Heart left ventricle (tissue), 16 donors: ENCODE results near the gene ENTPD1. TPM values are rescaled to one million over a fixed set of nuclear protein-coding genes. Genes with fewer than 3 reads are reported as not detected.
"Not testable (repeated sequence)": the region's sequence is repeated elsewhere in the genome, so short reads cannot be mapped to it uniquely, and the experiment has no call there.

ENCODE experiments used
- ATAC-seq, 4 donors: fragments of 200-7000 bp; cut with Tn5 transposase; one replicate each; pipeline ENCODE4 v1.9.1; 2020 to 2022; ENCODE audit warnings: moderate library complexity in 4 of 4, mild to moderate bottlenecking in 3 of 4, moderate number of reproducible peaks in 1 of 4
- DNase-seq, 5 donors: peaks; one replicate each; pipeline ENCODE4 v3.0.0-alpha.2; 2020
- H3K27ac ChIP-seq, 12 donors: fragments of 200-600 bp; sonication (generic) in 4 of 12; one replicate each; pipeline versions ENCODE4 v1.5.0 to v1.8.0; 2016 to 2022; ENCODE audit warnings: mild to moderate bottlenecking in 2 of 12
- H3K27me3 ChIP-seq, 9 donors: fragments of 200-600 bp; sonication (generic) in 2 of 9; one replicate each; pipeline versions ENCODE4 v1.5.1 to v1.8.0; 2016 to 2022; ENCODE audit warnings: mild to moderate bottlenecking in 3 of 9
- H3K36me3 ChIP-seq, 9 donors: fragments of 200-600 bp; sonication (generic) in 2 of 9; one replicate each; pipeline versions ENCODE4 v1.5.0 to v1.8.0; 2018 to 2022; ENCODE audit warnings: mild to moderate bottlenecking in 2 of 9
- H3K4me1 ChIP-seq, 12 donors: fragments of 200-600 bp; sonication (generic) in 4 of 12; one replicate each; pipeline versions ENCODE4 v1.5.0 to v1.8.0; 2016 to 2022; ENCODE audit warnings: mild to moderate bottlenecking in 3 of 12
- H3K4me3 ChIP-seq, 12 donors: fragments of 200-600 bp; sonication (generic) in 4 of 12; one replicate each; pipeline versions ENCODE4 v1.5.0 to v1.8.0; 2017 to 2022; ENCODE audit warnings: mild to moderate bottlenecking in 9 of 12, moderate library complexity in 4 of 12
- H3K9me3 ChIP-seq, 12 donors: fragments of 200-600 bp; sonication (generic) in 4 of 12; one replicate each; pipeline versions ENCODE4 v1.5.0 to v1.8.0; 2016 to 2022; ENCODE audit warnings: mild to moderate bottlenecking in 1 of 12
- CTCF ChIP-seq, 12 donors: fragments of 200-600 bp; sonication (generic) in 4 of 12; IDR thresholded peaks; one replicate each; pipeline versions ENCODE4 v1.5.0 to v1.8.0; 2018 to 2022; ENCODE audit warnings: antibody characterized with exemption in 12 of 12, mild to moderate bottlenecking in 5 of 12
- POLR2A ChIP-seq, 2 donors: fragments of 450-650 bp; IDR thresholded peaks; one replicate each; pipeline ENCODE4 v1.6.1; 2017; ENCODE audit warnings: antibody characterized with exemption in 2 of 2, mild to moderate bottlenecking in 2 of 2, moderate library complexity in 2 of 2
- WGBS, 4 donors: extraction: QIAGEN DNeasy Blood & Tissue Kit in 2 of 4; methylation state at CpG; one replicate each; pipeline versions ENCODE4 v1.1.5 to v1.1.7; 2013 to 2018; 5-methylcytosine and 5-hydroxymethylcytosine counted together
- intact Hi-C, 10 donors: fragments of 100-400 bp; cut with DNase I; formaldehyde crosslinking; loops; one replicate each; pipeline versions ENCODE4 v1.11.1 to v1.14.2; 2022
- polyA plus RNA-seq, 2 donors: library from polyadenylated mRNA; stranded (reverse); fragments of 200-250 nt; gene quantifications; one replicate each; pipeline ENCODE4 v1.2.3, GENCODE V29; 2013
- total RNA-seq, 9 donors: library from RNA; depleted of rRNA in 2 of 9; stranded (reverse); fragments of >200 nt in 2 of 9; fragmentation: NEBNext Ultra II Directional in 3 of 9; extraction: Animal tissue kit (Norgen Biotek cat#: 25700) in 3 of 9; gene quantifications; one replicate each; pipeline versions ENCODE4 v1.1.0 to v1.2.4, GENCODE V29; 2016 to 2023
- donor health status: ischemic (EF 13 %, LVEDD 7.1; RV severe dilation, severe dysfunction).
- donor health status: healthy with polysubstance abuse.
- donor health status: DM: no; HTN: yes; CAD: no.
- donor health status: DM: no; HTN: no; CAD: no.
- donor health status: ischemic (EF 25% LVEDD 6.9; RV normal size, moderate dysfunction).
- donor health status: ischemic (EF 25% LVEDD 5.7; RV mildly dilated, moderate dysfunction).
- donor health status: healthy.
- donor health status: DM: yes; HTN: yes; CAD: no.
- donor health status: ischemic (EF 35%, LVEDD 5.7; RV mildly dilated, moderate dysfunction).
- donor health status: nonischemic (EF 11% LVEDD 7.7; RV severe dilation, severe dysfunction).
- donor health status: DM: yes; HTN: yes; CAD: no.
- donor health status: PGD.
- donor health status: ischemic (EF 29% LVEDD 5.4; RV normal size, mild dysfunction).
- donor health status: nonischemic (EF 23%, LVEDD 6.1; RV moderate dilation, normal function).

ENTPD1 gene
- total and polyA plus RNA-seq, 11 donors = 3.3 to 23.2 (median 7.6) TPM

- Histone ChIP-seq H3K9me3 (peaks cover 0 to 26% (median 9%) of the 10 kb centered on the region in 12 donors), H3K27me3 (no peaks in the 10 kb centered on the region), H3K4me1 (peaks cover 0 to 29% (median 0%) of the 10 kb centered on the region in 12 donors), H3K36me3 (no peaks in the 10 kb centered on the region), H3K27ac (peak overlapping the region; percentile 1 to 87 (median 63)), H3K4me3 (no peak overlapping the region)
- intact Hi-C loops = no loop called here
- no peak for TF ChIP-seq CTCF (IDR thresholded peaks at IDR 0.05)
- no peak for TF ChIP-seq POLR2A (IDR thresholded peaks at IDR 0.05)
- WGBS, 4 donors = 44 to 58% (median 52%) methylated on average over 3 of the region's 3 CpGs
- no peak for DNase-seq
- ATAC-seq = peak; percentile 42 to 74 (median 66)
Measured at GRCh38 chr10:95729323-95730055, 26.5 kb upstream of the ENTPD1 start.

- no peak for DNase-seq
- ATAC-seq = no peak
- Histone ChIP-seq H3K4me1 (peaks cover 0 to 29% (median 0%) of the 10 kb centered on the region in 12 donors), H3K27ac (peak overlapping the region; percentile 1 to 87 (median 63)), H3K4me3 (no peak overlapping the region), H3K36me3 (no peaks in the 10 kb centered on the region), H3K27me3 (no peaks in the 10 kb centered on the region), H3K9me3 (peaks cover 0 to 23% (median 9%) of the 10 kb centered on the region in 12 donors)
- TF ChIP-seq POLR2A (IDR thresholded peaks at IDR 0.05) (no peak), CTCF (IDR thresholded peaks at IDR 0.05) (no peak)
- intact Hi-C loops = no loop called here
- 87 to 93% (median 91%) methylated on average over 1 of the region's 1 CpG for WGBS, 4 donors
Measured at GRCh38 chr10:95730233-95730632, 25.7 kb upstream of the ENTPD1 start.

- ATAC-seq, DNase-seq, intact Hi-C loops, H3K36me3 ChIP-seq, H3K27ac ChIP-seq, H3K4me3 ChIP-seq, H3K27me3 ChIP-seq: not testable (repeated sequence)
- H3K9me3 ChIP-seq = peaks cover 0 to 23% (median 9%) of the 10 kb centered on the region in 12 donors
- WGBS, 4 donors = 86 to 97% (median 93%) methylated on average over 6 of the region's 6 CpGs
- H3K4me1 ChIP-seq = peaks cover 0 to 29% (median 0%) of the 10 kb centered on the region in 12 donors
Measured at GRCh38 chr10:95732907-95733306, 23.1 kb upstream of the ENTPD1 start.

- no peak for ATAC-seq
- 90 to 98% (median 93%) methylated on average over 3 of the region's 3 CpGs for WGBS, 4 donors
- TF ChIP-seq CTCF (IDR thresholded peaks at IDR 0.05) = no peak
- TF ChIP-seq POLR2A (IDR thresholded peaks at IDR 0.05) = no peak
- Histone ChIP-seq H3K9me3 (peaks cover 0 to 14% (median 0%) of the 10 kb centered on the region in 12 donors), H3K27ac (no peak overlapping the region), H3K36me3 (no peaks in the 10 kb centered on the region), H3K4me3 (no peak overlapping the region), H3K4me1 (peaks cover 0 to 31% (median 13%) of the 10 kb centered on the region in 12 donors), H3K27me3 (no peaks in the 10 kb centered on the region)
- intact Hi-C loops = no loop called here
- no peak for DNase-seq
Measured at GRCh38 chr10:95739056-95739455, 16.9 kb upstream of the ENTPD1 start.
